GM18868 (cell line): Measurements from ENCODE around the gene CIAO3.

Source experiments
- ATAC-seq: cut with Tn5 transposase; IDR thresholded peaks from one replicate; pipeline ENCODE4 v1.9.1; 2021; ENCODE audit warnings: mild to moderate bottlenecking, moderate library complexity; ENCODE audit not compliant: unreplicated experiment

CIAO3 gene

GRCh38 chr16:736936-737481 lies 3.8 kb downstream of the CIAO3 start:
- no peak for ATAC-seq

GRCh38 chr16:735982-736453 lies 4.8 kb downstream of the CIAO3 start:
- no peak for ATAC-seq

DNA sequence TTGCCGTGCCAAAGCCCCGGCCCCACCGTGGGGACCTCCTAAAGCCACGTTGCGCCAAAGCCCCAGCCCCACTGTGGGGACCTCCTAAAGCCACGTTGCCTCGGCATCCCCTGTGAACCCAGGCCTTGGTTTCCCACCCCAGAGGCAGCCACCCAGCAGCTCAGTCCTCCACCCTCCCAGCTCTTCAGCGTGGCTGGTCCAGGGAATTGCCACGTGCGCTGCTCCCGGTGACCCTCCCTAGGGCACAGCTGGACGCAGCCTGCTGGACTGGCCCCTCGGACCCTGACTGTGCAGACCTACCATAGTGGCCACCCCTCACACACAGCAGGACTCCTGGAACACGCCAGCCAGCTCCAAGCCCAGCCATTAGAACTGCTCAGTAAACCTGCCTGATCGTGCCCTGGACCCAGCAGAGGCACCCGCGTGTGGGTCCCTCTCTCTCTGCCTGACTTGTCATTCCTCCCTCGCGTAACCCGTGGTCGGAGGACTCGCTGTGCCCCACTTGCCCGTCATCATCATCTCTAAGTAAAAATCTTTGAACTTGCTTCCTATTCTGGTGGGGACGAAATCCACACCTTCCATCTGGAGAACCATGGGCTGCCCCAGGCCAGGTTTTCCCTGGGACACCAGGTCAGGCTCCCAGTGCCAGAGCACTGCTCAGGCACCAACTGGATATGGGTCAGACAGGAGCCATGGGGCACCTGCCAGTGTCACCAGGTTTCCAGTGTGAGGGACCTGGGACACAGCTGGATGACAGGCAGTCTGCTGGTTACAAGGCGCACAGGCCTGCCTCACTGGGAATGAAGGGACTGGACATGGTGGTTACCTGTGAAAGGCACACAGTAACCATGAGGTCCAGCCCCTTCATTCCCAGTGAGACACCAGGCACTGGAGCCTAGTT lies 5.6 kb downstream of the CIAO3 start:
- no peak for ATAC-seq

DNA sequence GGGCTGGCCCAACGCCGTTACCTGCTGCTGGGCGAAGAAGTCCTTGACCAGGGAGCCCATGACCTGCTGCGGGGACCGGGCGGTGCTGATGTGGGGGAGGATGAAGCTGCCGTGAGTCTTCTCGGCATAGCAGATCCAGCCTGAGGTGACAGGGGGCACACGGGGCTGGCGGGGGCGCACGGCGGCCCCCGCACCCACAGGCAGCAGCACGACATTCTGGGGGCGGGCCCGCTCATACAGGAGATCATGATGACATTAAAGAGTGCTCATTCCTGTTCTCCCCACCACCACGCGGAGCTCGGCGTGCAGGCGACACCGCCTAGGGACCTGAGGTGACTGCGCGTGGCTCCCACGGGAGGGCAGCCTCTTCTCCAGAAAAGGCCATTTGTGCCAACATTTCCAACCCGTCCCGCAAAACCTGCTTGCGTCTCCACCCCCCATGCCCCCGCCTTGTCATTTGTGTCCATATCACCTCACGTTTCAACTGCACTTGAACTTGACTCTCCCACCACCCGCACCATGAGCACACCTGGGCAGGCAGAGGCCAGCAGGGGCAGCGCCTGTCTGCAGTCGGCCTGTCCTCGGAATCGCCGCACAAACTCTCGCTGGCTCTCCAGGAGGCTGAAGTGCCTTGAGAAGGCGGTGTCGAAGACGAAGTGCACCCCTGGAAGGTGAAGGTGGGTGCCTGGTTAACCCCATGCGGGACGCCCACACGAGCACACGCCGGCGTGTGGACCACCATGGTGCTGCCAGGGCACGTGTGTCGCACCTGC lies 6.4 kb downstream of the CIAO3 start:
- no peak for ATAC-seq

- no peak for ATAC-seq
Observed at GRCh38 chr16:733382-734207, 7.2 kb downstream of the CIAO3 start.

GRCh38 chr16:732936-733335 lies 7.9 kb downstream of the CIAO3 start:
- ATAC-seq: no peak

- ATAC-seq: no peak
Observed at GRCh38 chr16:732332-732731, 8.5 kb downstream of the CIAO3 start.

DNA sequence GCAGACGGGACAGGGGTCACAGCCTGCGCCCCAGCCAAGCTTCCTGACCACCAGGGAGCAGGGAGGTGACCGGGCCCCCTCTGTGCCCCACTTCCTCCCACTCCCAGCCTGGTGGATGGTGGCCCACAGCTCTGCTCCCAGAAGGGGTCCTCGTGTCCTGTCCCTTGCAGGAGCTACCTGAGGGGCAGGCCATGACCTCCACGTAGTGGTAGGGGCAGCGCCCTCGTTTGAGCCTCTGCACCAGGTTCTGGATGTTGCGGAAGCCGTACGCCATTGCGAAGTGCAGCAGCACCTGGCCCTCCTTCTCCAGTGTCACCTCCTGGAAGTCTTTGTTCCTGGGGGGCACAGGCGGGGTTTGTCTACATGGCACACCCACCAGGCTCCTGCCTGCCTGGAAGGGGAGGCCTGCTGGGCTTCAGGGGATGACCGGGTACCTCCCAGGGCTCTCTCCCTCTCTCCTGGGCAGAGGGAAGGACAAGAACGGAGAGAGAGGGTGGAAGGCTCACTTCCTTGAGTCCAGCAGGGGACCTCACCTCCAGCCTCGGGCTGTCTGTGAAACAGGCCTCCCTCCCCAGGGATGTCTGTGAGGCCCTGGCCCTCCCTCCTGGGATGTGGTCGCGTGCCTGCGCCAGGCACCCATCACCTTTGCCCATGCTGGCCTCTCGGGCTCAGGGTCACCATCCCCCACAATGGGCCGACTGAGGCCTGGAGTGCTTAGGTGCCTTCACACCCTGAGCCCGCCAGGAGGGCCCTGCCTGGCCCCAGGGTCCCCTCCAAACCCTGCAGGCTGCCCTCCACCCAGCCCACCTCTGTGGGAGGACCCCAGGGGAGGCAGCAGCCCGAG lies 9.9 kb downstream of the CIAO3 start:
- ATAC-seq: no peak

- ATAC-seq: no peak
Observed at GRCh38 chr16:729768-730665, 10.8 kb downstream of the CIAO3 start.

DNA sequence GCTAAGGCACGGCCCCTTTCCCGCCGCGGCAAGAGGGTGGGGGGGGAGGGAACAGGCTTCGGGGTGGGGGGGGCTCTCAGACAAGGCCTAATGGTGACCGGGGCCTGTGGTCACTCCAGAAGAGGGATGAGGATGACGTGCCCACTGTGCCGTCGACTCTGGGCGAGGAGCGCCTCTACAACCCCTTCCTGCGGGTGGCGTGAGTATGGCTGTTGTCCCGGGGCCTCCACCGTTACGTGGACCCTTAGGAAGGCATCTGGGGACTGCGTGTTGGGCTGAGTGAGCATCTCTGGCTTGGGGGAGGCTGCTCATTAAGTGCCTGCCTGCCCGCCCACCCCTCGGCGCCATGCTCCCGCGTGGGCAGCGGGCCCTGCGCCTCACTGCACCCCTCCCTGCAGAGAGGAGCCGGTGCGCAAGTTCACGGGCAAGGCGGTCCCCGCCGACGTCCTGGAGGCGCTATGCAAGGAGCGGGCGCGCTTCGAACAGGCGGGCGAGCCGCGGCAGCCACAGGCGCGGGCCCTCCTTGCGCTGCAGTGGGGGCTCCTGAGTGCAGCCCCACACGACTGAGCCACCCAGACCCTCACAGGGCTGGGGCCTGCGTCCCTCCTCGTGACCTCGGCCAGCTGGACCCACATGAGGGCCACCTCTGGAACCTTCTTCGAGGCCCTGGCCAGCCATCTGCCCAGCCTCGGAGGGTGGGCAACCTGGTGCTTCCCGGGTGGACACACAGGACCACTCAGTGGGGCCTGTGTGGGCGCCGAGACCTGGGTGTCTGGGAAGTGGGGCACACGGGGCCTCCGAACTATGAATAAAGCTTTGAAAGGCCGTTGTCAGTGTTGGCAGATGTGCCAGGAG lies 11.7 kb downstream of the CIAO3 start:
- no peak for ATAC-seq

DNA sequence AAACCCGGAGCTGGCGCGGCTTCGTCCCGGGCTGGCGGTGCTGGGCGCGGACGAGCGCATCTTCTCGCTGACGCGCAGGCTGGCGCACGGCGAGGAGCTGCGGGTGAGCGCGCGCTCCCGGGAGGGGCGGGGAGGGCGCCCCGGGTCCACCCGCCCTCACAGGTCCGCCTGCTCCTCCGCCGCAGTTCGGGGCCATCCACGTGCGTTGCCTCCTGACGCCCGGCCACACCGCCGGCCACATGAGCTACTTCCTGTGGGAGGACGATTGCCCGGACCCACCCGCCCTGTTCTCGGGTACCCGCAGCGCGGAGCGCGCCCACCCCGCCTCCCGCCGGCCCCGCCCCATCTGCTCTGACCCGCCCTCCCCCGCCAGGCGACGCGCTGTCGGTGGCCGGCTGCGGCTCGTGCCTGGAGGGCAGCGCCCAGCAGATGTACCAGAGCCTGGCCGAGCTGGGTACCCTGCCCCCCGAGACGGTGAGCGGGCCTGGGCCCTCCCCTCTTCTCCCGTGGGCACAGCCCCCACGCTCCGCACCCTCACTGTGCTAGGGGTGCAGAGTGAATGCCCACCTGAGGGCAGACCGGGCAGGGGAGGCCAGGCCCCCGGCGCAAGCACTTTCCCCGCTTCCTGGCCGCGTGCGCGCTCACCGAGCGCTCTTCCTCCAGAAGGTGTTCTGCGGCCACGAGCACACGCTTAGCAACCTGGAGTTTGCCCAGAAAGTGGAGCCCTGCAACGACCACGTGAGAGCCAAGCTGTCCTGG lies 12.5 kb downstream of the CIAO3 start:
- no peak for ATAC-seq

DNA sequence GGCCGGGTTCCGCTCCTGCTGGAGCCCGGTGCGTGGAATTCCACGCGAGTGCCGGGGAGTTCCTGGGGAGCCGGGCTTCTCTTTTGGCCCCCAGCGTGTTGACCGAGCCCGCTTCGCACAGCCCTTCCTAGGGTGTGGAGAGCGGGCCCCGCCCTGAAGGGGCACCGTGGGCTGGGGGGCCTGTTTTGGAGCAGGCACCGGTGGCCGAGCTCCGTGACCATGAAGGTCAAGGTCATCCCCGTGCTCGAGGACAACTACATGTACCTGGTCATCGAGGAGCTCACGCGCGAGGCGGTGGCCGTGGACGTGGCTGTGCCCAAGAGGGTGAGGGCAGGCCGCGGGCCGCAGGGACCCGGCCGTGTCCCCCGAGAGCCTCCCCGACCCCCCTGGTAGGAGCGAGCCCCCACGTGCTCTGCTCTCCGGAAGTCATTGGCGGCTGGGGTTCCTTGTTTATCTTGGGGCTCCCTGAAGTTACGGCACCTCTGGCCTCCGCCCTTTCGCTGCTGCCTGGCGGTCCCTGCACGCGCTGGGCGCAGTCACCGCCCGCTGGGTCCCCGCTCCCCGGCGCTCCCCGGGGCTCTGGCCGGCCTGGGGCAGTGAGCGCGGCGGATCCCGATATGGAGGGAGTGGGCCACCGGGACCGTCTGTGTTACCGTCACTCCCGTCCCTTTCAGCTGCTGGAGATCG lies 13.4 kb downstream of the CIAO3 start:
- no peak for ATAC-seq

DNA sequence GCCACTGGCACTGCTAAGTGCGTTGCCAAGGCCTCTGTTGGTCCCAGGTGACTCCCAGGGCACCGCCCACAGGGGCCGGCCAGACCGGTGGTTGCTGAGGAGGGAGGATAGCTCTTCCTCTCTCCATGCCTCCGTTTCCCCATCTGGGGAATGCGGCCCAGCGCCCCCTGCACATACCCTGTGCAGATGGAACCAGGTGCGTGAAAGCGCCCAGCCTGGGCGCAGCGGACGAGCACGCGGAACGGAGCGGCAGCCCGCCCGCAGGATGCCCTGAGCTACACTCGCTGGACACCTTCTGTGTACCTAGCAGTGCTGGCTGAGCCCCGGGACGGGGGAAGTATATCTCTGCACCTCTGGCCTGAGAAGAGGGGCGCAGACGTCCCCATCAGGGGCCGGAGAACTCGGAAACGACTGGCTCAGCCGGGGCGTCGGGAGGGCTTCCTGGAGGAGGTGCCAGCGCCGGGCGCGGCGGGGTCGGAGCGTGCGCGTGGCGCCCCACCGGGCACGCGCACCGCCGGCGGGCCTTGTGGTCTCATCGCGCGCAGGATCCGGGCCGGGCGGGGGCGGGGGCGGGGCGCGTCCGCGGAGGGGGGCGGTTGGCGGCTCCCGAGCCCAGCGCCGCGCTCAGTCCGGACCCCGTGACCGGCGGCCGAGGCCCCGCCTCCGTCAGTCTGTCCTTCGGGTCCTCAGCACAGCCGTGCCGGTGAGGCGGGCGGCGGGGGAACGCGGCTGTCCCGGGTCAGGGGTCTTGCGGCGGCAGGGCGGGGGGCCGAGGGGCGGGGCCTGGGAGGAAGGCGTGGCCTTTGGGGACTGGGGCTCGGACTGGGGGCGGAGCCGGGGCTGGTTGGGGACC lies 14.1 kb downstream of the CIAO3 start, which contains the start of the genes CCDC78 and HAGHL:
CCDC78 (minus strand) TSS at position 6 of the 853 bp plus-strand sequence. CDS start 76 bp downstream, outside the sequence.
HAGHL (plus strand) TSS at position 669 of the 853 bp plus-strand sequence. CDS start 404 bp downstream, outside the sequence.
- ATAC-seq: no peak

DNA sequence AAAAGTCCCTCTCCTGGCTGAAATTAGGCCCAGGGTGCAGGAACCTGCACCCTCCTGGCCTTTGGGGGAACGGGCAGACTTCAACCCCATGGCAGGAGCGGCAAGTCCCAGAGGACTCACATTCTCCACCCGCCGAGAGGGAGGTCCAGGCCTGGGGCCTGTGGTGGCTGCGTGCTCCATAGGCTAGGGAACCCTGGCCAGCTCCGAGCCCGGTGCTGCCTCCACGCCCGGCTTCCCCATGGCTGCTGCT lies 14.7 kb downstream of the CIAO3 start:
- no peak for ATAC-seq

DNA sequence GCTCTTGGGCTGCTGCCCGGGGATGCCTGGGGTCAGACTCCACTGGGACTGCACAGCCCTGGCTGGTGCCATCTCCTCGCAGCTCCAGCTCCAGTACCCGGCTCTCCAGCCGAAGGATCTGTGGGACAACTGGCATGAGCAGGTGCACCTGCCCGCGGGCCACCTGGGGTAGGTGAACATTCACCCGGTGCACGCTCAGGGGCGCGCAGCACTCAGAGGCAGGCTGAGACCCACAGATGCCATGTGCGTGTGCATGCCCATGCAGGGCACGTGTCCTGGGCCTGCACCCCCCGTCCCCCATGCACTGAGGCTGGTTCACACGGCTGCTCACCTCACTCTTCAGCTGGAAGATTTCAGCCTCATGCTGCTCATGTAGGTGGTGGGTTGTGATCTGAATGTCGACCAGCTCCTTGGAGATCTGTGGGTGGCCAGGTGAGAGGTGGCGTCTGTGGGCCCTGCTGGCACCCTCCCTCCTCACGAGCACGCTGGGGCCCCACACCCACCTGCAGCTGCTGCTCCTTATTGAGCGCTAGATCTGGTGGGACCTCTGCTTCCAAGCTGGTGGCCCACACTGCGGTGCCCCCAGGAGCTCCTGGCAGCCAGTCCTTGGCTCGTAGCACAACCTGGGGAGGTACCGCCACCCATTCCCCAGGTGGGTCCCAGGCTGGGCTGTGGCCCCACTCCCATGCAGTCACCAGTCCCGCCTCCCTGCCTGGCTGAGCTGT lies 15.2 kb downstream of the CIAO3 start:
- no peak for ATAC-seq
